NCI-H1417 treated with DMSO at 0.1 percent for 48 hours (cell line): Measurements from ENCODE around the gene GARIN1A.
"Not testable (repeated sequence)": the region's sequence is repeated elsewhere in the genome, so short reads cannot be mapped to it uniquely, and the experiment has no call there.

Source experiments
- DNase-seq: peaks from one replicate; lab custom pipeline; 2025; lab: John Stamatoyannopoulos, UW

GARIN1A gene

DNA sequence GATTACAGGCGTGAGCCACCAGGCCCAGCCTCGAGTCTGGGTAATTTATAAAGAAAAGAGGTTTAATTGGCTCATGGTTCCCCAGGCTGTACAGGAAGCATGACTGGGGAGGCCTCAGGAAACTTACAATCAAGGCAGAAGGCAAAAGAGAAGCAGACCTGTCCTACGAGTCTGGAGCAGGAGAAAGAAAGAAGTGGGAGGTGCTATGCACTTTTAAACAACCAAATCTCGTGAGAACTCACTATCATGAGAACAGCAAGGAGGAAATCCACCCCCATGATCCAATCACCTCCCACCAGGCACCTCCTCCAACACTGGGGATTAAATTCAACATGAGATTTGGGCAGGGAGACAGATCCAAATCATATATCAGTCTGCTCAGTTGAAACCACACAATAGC lies 11.6 kb downstream of the GARIN1A start:
- DNase-seq = not testable (repeated sequence)

DNA sequence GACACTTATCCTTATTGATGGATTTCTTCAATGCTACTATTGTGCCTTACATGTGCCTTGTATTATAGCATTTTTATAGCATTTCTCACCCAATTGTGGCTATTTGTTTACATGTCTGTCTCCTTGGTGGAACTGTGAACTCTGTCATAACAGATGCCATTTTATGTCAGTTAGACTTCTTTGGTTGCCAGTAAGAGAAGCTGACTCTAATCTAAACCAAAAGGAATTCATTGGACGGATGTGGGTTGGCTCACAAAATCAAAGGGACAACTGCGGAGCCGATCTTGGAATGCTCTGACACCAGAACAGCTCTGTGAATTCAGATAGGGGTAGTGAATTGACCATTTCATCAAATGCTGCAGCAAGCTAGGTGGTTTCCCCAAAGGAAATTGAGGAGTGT lies 15.0 kb downstream of the GARIN1A start:
- no peak for DNase-seq

- no peak for DNase-seq
Observed at GRCh38 chr7:128688492-128688891, 16.4 kb downstream of the GARIN1A start.

DNA sequence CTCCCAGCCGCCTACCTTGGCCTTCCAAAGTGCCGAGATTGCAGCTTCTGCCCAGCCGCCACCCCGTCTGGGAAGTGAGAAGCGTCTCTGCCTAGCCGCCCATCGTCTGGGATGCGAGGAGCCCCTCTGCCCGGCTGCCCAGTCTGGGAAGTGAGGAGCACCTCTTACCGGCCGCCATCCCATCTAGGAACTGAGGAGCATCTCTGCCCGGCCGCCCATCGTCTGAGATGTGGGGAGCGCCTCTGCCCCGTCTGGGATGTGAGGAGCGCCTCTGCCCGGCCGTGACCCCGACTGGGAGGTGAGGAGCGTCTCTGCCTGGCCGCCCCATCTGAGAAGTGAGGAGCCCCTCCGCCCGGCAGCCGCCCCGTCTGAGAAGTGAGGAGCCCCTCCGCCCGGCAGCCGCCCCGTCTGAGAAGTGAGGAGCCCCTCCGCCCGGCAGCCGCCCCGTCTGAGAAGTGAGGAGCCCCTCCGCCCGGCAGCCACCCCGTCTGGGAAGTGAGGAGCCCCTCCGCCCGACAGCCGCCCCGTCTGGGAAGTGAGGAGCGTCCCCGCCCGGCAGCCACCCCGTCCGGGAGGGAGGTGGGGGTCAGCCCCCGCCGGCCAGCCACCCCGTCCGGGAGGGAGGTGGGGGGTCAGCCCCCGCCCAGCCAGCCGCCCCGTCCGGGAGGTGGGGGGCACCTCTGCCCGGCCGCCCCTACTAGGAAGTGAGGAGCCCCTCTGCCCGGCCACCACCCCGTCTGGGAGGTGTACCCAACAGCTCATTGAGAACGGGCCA lies 17.3 kb downstream of the GARIN1A start:
- DNase-seq = not testable (repeated sequence)

- DNase-seq = no peak
Observed at GRCh38 chr7:128691227-128691626, 19.1 kb downstream of the GARIN1A start.

DNA sequence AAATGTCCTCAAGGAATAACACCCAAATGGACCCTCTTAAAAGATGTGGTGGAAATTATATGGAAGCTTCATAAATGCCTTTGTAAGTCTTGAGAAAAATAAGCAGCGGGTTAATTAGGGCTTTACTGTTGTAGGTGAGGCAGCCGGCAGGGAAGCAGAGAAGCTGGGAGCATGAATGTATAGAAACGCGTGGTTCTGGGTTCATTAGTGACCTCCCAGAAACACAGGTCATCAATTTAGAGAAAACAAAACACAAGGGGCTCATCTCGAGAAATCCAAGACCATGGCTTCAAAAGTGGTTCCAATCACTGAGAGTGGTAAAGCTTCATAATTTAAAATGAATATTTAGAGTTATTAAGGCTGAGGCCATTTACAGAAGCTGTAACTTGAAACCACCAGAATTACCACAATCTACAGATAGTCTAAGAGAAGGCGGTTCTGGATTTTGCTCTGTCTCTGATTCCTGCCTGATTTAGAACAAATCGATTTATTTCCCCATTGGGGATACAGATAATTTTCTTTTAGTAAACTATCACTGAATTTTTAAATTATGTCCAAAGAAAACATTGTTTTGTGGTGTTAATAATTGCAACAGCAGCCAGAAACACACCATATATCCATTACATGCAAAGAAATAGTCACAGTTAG lies 20.7 kb downstream of the GARIN1A start:
- DNase-seq = no peak

DNA sequence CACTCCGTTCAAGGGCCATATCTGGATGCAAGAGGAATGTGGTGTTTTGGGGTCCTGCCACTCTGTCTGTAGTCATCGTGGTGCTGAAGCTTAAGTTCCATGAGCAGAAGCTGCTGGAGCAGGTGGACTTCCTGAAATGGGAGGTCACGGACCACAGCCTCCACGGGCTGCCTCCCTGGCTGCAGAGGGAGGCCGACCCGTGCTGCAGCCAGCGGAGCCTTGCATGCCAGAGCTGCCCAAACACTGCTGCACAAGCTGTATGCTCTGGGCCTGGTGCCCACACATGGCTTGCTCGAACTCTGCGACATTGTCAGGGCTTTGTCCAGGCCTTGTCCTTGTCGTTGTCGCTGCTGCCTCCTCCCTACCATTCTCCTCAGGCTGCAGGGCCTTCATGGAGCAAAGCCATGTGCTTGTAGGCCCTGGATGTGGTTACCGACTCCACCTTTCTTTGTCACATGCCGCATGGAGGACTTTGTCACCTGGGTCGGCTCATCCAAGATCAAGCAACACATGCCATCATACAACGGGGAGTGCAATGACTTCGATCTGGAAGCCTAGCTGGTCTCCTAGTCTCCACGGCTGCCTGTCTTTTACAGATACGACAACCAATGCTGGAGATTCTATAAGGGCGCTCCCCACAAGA lies 21.4 kb downstream of the GARIN1A start:
- DNase-seq = no peak

GRCh38 chr7:128694738-128695137 lies 22.6 kb downstream of the GARIN1A start:
- DNase-seq = no peak

- no peak for DNase-seq
Observed at GRCh38 chr7:128697302-128697905, 25.3 kb downstream of the GARIN1A start.

DNA sequence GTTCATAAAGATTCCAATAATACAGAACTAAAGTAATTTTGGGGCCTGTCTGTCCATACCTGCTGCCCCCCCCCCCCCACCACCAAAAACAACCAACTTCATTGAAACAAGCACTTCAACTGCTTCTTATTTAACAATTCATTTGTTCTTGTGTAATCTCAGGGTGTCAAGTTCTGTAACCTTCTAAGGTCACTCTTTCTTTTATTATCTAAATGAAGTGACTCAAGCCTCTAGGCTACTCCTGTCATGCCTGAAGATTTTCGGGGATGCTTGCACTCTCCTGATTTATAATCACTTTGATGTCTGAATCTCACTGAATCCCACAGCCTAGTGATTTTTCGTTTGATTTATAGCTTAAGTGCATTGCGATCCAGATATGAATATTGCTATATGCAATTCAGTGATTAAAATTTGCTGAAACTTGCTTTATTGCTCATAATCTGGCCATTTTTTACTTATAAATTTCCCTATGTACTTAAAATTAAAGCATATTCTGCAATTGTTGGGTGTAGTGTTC lies 27.2 kb downstream of the GARIN1A start:
- DNase-seq = no peak

GRCh38 chr7:128699895-128700294 lies 27.8 kb downstream of the GARIN1A start:
- no peak for DNase-seq

GRCh38 chr7:128701062-128701785 lies 29.1 kb downstream of the GARIN1A start:
- no peak for DNase-seq

- no peak for DNase-seq
Observed at GRCh38 chr7:128703609-128704241, 31.6 kb downstream of the GARIN1A start.

DNA sequence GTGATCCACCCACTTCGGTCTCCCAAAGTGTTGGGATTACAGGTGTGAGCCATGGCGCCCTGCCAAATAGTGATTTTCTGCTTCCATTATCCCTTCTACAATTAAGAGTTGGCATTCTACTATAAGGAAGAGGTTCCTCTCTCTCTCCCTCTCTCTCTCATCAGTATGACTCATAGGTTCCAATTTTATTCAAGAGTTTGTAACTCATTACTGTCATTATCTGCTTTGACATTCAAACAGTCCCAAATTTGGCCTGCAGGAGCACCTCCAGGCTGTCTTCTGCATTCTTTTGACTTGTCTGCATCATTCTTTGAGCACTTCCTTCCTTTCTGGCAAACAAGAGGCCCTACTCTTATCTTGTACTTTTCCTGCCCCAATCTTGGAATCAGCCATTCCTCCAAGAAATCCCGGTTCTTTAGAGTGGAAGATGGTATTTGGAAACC lies 33.8 kb downstream of the GARIN1A start:
- no peak for DNase-seq

- no peak for DNase-seq
Observed at GRCh38 chr7:128707752-128708151, 35.7 kb downstream of the GARIN1A start.

DNA sequence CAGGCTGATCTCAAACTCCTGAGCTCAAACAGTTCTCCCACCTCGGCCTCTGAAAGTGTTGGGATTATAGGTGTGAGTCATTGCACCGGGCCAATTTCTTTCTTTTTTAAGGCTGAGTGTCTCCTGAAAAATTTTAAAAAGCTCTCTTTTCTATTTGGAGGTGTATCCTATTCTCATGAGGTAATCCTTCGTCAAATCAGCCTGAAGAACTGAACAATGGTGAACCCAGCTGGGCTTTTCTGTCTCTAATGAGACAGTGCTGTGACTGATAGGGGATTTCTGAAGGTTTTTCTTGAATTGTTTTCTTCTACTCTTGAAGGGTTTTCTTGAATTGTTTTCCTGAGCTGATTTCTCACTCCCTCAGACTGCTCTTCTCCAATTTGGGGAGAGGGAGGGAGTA lies 36.1 kb downstream of the GARIN1A start:
- no peak for DNase-seq

DNA sequence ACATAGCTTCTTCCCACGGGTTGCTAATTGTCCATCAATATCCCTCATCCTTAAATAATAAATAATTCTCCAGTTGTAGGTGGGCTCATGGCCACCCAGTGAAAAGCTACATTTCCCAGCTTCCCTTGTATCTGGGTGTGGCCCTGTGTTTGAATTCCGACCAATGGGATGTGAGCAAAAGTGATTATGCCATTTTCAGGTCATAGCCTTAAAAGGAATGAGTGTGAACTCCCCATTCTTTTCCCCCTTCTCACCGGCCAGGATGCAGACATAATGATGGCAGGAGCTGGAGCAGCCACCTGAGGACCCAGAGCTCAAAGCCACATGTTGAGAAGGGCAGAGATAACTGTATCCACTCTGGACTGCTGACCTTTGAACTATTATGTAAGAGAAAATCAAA lies 36.7 kb downstream of the GARIN1A start:
- DNase-seq = no peak

- no peak for DNase-seq
Observed at GRCh38 chr7:128710481-128710880, 38.4 kb downstream of the GARIN1A start.

- no peak for DNase-seq
Observed at GRCh38 chr7:128713794-128714193, 41.7 kb downstream of the GARIN1A start.

DNA sequence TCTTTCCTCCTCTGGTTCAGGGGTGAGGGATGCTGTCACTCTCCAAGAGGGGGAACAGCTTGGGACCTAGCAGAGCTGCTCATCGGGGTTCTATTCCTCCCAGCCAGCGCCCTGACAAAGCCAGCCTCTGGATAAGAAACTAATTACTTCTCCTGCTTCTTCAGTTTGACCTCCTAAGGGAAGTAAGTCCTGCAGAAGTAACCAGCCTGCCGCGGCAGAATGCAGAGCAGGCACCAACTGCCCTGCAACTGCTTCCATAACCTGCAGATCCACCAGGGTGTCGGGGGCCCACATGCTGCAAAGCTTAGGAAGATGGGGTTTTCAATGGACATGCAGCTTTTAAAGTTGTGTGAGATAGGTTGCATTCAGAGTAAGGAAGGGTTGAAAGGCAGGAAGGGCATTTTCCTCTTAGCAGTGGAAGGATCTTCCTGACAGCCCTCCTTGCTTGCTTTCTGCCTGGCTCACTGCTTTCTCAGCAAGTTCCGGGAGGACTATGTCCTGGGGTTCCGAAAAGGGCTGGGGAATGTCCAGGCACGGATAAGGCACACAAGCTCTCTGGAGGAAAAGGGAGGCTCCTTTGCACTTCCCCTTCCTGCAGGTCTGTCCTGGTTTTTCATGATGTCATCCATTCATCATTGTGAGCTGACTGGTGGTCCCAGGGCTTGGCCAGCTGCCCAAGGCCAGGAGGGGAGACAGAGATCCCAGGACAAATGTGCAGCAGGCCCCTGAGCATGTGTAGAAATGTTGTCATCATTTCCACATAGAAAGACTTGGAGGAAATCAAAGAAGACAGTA lies 42.8 kb downstream of the GARIN1A start:
- no peak for DNase-seq
